NCI-H1048 (cell line): ENCODE results near the gene CRMP1.
A peak's percentile ranks its signal among the peaks of the same experiment; 100 is the strongest.

Experiments used
- DNase-seq: peaks from one replicate; lab custom pipeline; 2025; lab: John Stamatoyannopoulos, UW

CRMP1 gene

GRCh38 chr4:5893004-5893580 lies at the start of gene CRMP1:
TSS of gene CRMP1 (minus strand) at chr4:5893086. CDS start at chr4:5892969, 117 bp downstream.
- peak; percentile 21 for DNase-seq

- DNase-seq: no peak
Observed at GRCh38 chr4:5941601-5942000, 48.7 kb upstream of the CRMP1 start.

DNA sequence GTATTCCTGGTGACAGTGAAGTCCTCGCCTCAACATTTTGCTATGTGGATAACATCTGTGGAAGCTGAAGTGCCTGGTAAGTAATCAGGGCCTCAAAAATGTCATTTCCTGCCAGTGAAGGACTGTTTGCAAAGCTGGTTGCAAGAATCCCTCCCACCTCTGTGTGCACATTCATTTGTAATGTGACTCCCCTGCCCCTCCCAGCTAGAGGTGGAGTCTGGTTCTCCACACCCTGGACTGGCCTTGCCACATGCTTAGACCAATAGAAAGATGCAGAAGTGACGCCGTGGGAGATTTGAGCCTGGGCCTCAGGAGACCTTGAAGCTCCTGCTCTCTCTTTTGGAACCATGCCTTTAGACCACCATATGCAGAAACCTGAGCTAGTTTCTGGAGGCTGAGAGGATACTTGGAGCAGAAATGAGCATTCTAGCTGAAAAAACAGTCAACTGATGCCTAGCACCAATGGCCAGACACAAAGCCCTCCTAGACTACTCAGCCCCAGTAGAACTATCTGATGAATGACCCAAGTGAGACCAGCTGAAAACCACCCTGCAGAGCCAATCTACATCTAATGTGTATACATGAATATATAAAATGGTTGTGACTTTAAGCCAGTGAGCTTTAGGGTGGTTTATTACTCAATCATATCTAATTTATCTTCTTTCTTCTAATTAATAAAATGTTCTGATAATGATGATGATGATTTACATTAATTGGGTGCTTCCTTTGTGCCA lies 47.8 kb upstream of the CRMP1 start:
- peak; percentile 13 for DNase-seq

GRCh38 chr4:5933996-5934831 lies 41.3 kb upstream of the CRMP1 start:
- DNase-seq: no peak

DNA sequence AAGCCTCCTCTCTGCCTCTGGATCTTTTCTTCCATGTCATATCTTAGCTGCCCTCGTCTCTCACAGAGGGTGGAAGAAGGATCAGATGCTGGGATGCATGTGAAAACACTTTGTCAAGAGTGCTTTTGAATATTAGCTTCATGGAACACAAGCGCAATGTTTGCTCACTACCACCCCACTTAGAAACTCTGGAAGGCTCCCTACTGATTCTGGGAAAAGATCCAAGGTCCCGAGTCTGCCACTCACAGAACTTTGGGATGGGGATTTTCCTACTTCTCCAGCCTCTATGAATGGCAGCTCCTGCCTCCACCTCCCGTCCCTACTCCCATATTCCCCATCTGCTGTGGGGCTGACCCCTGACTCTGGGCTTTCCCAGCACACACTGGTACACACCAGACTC lies 40.2 kb upstream of the CRMP1 start:
- DNase-seq: no peak

- no peak for DNase-seq
Observed at GRCh38 chr4:5932035-5932568, 39.2 kb upstream of the CRMP1 start.

DNA sequence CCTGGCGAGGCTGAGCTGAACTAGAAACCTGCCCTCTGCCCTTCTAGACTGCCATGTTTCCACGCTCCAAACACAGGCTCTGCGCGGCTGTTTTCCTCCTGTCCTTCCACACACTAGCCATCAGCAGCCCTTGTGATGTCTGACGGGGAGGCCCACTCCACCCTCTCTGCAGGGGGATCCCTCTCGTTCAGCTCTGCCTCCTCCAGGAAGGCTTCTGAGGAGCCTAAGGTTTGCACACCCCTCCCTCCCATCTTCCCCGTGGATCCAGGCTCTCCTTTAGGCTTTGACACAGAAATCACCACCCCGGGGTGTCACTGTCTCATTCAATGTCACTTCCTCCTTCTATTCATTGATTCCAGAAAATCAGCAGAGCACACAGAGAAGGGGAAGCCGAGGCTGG lies 38.6 kb upstream of the CRMP1 start:
- no peak for DNase-seq

- no peak for DNase-seq
Observed at GRCh38 chr4:5930876-5931275, 38.0 kb upstream of the CRMP1 start.

DNA sequence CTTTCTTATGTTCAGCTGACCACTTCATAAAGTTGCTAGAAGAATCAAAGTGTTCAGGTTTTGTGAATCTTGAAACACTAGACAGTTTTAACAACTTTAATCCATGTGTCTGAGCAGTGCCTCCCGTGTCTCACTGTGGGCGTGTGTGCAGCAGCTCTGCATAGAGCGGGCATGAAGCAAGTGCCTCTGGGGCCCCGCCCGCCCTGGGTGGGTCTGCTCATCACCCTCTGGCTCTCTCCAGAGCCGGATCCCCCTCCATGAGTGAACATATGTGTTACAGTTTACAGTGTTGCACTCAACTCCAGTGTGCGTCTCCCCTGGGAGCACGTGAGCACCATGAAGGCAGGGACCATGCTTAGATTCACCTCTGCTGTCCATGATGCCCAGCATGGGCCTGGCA lies 37.6 kb upstream of the CRMP1 start:
- DNase-seq: no peak

GRCh38 chr4:5928844-5929420 lies 36.0 kb upstream of the CRMP1 start:
- DNase-seq: no peak

DNA sequence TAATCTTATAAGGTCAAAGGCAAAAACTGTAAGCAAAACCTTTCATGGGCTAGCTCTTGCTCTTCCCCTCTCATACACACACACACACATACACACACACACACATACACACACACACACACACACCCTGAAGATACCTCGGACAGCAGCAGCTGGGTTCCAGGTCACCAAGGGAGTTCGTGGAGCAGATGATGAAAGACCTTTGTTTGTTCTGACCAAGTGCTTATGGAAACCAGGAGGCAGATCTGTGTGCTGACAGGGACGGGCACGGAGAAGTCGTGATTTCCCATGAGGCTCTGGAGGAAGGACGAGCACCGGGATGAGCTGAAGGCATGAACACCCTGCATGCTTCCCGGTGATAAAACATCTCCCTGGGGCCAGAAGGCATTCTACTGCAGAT lies 35.4 kb upstream of the CRMP1 start:
- no peak for DNase-seq

DNA sequence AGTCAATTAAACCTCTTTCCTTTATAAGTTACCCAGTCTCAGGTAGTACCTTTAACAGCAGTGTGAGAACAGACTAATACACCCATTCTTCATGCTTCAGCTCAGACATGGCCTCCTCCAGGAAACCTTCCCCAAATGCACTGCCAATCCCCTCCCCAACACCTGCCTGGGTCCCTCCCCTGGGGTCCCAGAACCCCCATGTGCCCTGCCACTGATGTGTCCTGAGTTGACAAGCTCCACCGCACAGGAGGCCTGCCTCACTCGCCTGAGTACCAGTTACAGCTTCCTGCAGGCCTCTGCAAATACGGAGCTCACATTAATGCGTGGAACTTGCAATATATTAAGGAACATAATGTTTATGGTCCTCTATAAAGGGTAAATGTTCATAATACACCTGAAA lies 34.9 kb upstream of the CRMP1 start:
- DNase-seq: no peak

DNA sequence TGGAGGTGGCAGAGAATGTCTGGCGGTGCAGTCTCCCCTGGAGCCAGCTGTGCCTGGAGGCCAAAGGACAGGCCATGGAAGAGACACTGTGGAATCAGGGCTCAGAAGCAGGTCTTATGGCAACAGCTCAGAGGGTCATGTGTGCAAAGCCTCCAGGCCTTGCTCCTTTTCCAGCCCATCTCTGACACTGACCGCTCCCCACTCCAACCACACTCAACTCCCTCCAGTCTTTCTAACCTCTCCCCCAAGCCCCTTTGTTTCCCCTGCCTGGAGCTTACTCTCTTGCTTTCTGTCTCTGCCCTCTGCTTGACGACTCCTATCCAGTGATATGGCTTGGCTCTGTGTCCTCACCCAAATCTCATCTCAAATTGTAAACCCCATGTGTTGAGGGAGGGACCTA lies 34.2 kb upstream of the CRMP1 start:
- no peak for DNase-seq

GRCh38 chr4:5926598-5926997 lies 33.7 kb upstream of the CRMP1 start:
- DNase-seq: no peak

GRCh38 chr4:5925419-5926200 lies 32.7 kb upstream of the CRMP1 start:
- no peak for DNase-seq

DNA sequence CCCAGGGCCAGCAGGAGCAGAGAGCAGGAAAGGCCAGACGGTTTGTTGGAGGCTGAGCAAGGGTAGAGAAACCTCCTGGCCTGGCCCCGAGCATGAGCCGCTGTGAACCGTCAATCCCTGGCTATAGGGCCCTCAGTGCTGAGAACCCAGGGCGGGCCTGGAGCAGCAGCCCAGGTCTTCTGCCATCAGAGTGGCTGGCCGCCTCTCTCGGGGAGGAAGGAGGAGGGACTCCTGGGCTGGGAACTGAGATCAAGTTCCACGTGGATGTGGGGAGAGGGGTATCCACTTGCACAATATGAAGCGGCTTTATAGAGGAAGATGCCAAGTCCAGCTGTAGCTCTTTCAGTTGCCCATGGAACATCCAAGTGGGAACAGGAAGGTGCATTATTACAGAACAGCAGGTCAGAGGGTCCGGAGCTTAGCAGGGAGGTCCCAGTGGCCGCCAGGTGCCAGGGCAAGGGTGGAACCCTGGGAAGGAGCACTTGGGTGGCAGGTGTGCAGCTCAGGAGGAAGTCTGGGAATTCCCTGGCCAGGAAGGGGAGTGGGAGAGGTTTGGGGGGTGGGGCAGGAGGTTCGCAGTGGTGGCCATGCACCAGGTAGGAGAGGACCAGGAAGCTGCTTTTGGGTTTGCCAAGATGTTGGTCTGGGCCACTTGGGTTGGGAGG lies 31.7 kb upstream of the CRMP1 start:
- DNase-seq: no peak

DNA sequence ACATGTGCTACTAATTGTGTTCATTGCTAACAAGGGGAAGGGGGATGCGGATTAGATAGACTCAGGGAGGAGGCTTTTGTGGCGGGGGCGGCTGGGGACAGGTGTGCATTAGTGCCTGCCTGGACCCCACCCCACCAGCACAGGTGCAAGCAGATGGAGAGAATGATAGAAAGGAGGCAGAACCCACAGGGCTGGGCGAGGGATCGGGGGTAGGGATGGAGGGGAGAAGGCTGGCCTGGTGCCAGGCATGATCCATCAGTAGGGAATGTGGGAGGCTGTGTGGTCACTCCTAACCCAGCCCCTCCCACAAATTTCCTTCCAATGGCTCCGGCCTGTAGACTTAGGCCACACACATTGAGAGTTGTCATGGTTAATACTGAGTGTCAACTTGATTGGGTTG lies 30.5 kb upstream of the CRMP1 start:
- no peak for DNase-seq

- DNase-seq: no peak
Observed at GRCh38 chr4:5922556-5922955, 29.7 kb upstream of the CRMP1 start.

DNA sequence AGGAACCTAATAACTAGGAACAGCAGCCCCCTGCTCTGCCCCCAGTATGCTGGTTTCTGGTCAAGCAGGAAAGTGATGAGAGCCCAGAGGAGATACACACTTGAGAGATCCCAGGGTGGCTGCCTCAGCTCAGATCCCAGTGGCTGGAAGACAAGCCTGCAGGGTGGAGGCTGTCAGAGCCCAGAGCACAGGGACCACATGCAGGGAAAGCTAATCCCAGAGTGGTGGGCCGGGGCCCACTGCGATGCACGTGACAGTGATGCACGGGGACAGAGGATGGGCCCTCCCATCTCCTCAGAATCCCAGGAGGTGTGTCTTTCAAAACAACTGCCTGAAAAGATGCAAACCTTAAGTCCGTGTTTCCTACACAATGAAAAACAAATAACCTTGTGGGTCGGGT lies 29.1 kb upstream of the CRMP1 start:
- DNase-seq: no peak

GRCh38 chr4:5921101-5921980 lies 28.5 kb upstream of the CRMP1 start:
- DNase-seq: no peak
